ENCODE measurements around the gene CACNA2D3.

The CACNA2D3 gene

GRCh38 chr3:54764911-54765310 is 642.6 kb downstream of the CACNA2D3 start:
- DNase-seq = no peak

GRCh38 chr3:54771050-54771449 is 648.7 kb downstream of the CACNA2D3 start:
- DNase-seq = peak in 1 of 3 experiments; percentile 5

- DNase-seq = no peak
Observed at GRCh38 chr3:54772051-54772450, 649.7 kb downstream of the CACNA2D3 start.

GRCh38 chr3:54772746-54773145 is 650.4 kb downstream of the CACNA2D3 start:
- no peak for DNase-seq

- DNase-seq = peak in 2 of 3 experiments; percentile 3 to 56
Observed at GRCh38 chr3:54773271-54773670, 650.9 kb downstream of the CACNA2D3 start.

GRCh38 chr3:54776601-54777000 is 654.2 kb downstream of the CACNA2D3 start:
- no peak for DNase-seq

- no peak for DNase-seq
Observed at GRCh38 chr3:54777141-54777540, 654.8 kb downstream of the CACNA2D3 start.

GRCh38 chr3:54780336-54780735 is 658.0 kb downstream of the CACNA2D3 start:
- DNase-seq = no peak

GRCh38 chr3:54781728-54782127 is 659.4 kb downstream of the CACNA2D3 start:
- DNase-seq = no peak

GRCh38 chr3:54783611-54784010 is 661.3 kb downstream of the CACNA2D3 start:
- DNase-seq = no peak

GRCh38 chr3:54784021-54784420 is 661.7 kb downstream of the CACNA2D3 start:
- no peak for DNase-seq

GRCh38 chr3:54785976-54786375 is 663.6 kb downstream of the CACNA2D3 start:
- no peak for DNase-seq

- no peak for DNase-seq
Observed at GRCh38 chr3:54790051-54790450, 667.7 kb downstream of the CACNA2D3 start.

- no peak for DNase-seq
Observed at GRCh38 chr3:54791501-54792156, 669.3 kb downstream of the CACNA2D3 start.

GRCh38 chr3:54792584-54792983 is 670.2 kb downstream of the CACNA2D3 start:
- DNase-seq = no peak

GRCh38 chr3:54793171-54793570 is 670.8 kb downstream of the CACNA2D3 start:
- no peak for DNase-seq

- DNase-seq = no peak
Observed at GRCh38 chr3:54797111-54797510, 674.8 kb downstream of the CACNA2D3 start.

- no peak for DNase-seq
Observed at GRCh38 chr3:54800478-54800877, 678.1 kb downstream of the CACNA2D3 start.

- no peak for DNase-seq
Observed at GRCh38 chr3:54801977-54802376, 679.6 kb downstream of the CACNA2D3 start.

GRCh38 chr3:54810401-54810800 is 688.0 kb downstream of the CACNA2D3 start:
- no peak for DNase-seq

- DNase-seq = no peak
Observed at GRCh38 chr3:54814224-54814623, 691.9 kb downstream of the CACNA2D3 start.

- no peak for DNase-seq
Observed at GRCh38 chr3:54817628-54818027, 695.3 kb downstream of the CACNA2D3 start.

- DNase-seq = no peak
Observed at GRCh38 chr3:54818486-54818885, 696.1 kb downstream of the CACNA2D3 start.

- DNase-seq = no peak
Observed at GRCh38 chr3:54818942-54819341, 696.6 kb downstream of the CACNA2D3 start.

GRCh38 chr3:54819946-54820345 is 697.6 kb downstream of the CACNA2D3 start:
- no peak for DNase-seq
